CD14-positive monocyte (primary cell): ENCODE data around the gene ZFP1. TPM values are rescaled to one million over a fixed set of nuclear protein-coding genes. Genes with fewer than 3 reads are reported as not detected.
A peak's percentile ranks its signal among the peaks of the same experiment; 100 is the strongest.

Experiments
- DNase-seq, 3 donors: peaks; one replicate each; pipeline ENCODE4 v3.0.0-alpha.2; 2011 to 2022
- H2AFZ ChIP-seq: 2 replicates; pipeline ENCODE4 v1.6.0; 2012; ENCODE audit warnings: mild to moderate bottlenecking, low read depth, low read length, inconsistent platforms; ENCODE audit not compliant: insufficient read depth, poor library complexity, severe bottlenecking
- H3K27ac ChIP-seq, 2 donors: 1 replicate in 1 of 2; 2 replicates in 1 of 2; pipeline ENCODE4 v1.5.1; 2012 to 2013; ENCODE audit warnings: low read length in 2 of 2, control low read depth in 1 of 2, inconsistent platforms in 1 of 2, low read depth in 1 of 2, mild to moderate bottlenecking in 1 of 2
- H3K27me3 ChIP-seq, 2 donors: one replicate each; pipeline versions ENCODE4 v1.6.0 to v1.6.1; 2011 to 2013; ENCODE audit warnings: low read length in 2 of 2; ENCODE audit not compliant: control insufficient read depth in 2 of 2, insufficient read depth in 2 of 2
- H3K36me3 ChIP-seq, 2 donors: replicated peaks in 1 of 2; 1 replicate in 1 of 2; 2 replicates in 1 of 2; pipeline versions ENCODE4 v1.5.1 to v1.6.1; 2012 to 2013; ENCODE audit warnings: low read length in 2 of 2, control low read depth in 1 of 2, inconsistent platforms in 1 of 2, mild to moderate bottlenecking in 1 of 2; ENCODE audit not compliant: insufficient read depth in 2 of 2, control insufficient read depth in 1 of 2
- H3K4me1 ChIP-seq, 2 donors: 1 replicate in 1 of 2; 2 replicates in 1 of 2; pipeline versions ENCODE4 v1.5.1 to v1.6.1; 2012 to 2013; ENCODE audit warnings: low read length in 2 of 2, control low read depth in 1 of 2, inconsistent platforms in 1 of 2, mild to moderate bottlenecking in 1 of 2, moderate library complexity in 1 of 2; ENCODE audit not compliant: insufficient read depth in 2 of 2, control insufficient read depth in 1 of 2
- H3K4me2 ChIP-seq: replicated peaks from 2 replicates; pipeline ENCODE3; 2012; ENCODE audit warnings: low read length, moderate library complexity, mild to moderate bottlenecking; ENCODE audit not compliant: poor library complexity, severe bottlenecking; ENCODE audit errors: extremely low read depth
- H3K4me3 ChIP-seq, 3 experiments: fragments of 200-600 bp in 1 of 3; sonication (generic) in 1 of 3; replicated peaks in 1 of 3; 1 replicate in 2 of 3; 2 replicates in 1 of 3; pipeline ENCODE4 v1.5.1; 2011 to 2013; ENCODE audit warnings: low read length in 3 of 3, mild to moderate bottlenecking in 3 of 3, control low read depth in 2 of 3, low read depth in 2 of 3, inconsistent platforms in 1 of 3, moderate library complexity in 1 of 3
- H3K79me2 ChIP-seq: 2 replicates; pipeline ENCODE4 v1.6.0; 2012; ENCODE audit warnings: mild to moderate bottlenecking, control low read depth, inconsistent platforms, low read length, moderate library complexity; ENCODE audit not compliant: insufficient read depth
- H3K9ac ChIP-seq: 2 replicates; pipeline ENCODE4 v1.6.0; 2017; ENCODE audit warnings: low read length, mild to moderate bottlenecking; ENCODE audit not compliant: insufficient read depth, poor library complexity, severe bottlenecking
- H3K9me3 ChIP-seq, 2 donors: replicated peaks in 1 of 2; 1 replicate in 1 of 2; 2 replicates in 1 of 2; pipeline versions ENCODE4 v1.5.1 to v1.6.1; 2012 to 2013; ENCODE audit warnings: low read length in 2 of 2, control low read depth in 1 of 2; ENCODE audit not compliant: control insufficient read depth in 1 of 2, insufficient read depth in 1 of 2
- H4K20me1 ChIP-seq: 2 replicates; pipeline ENCODE4 v1.6.0; 2012; ENCODE audit warnings: mild to moderate bottlenecking, low read length, control low read depth, moderate library complexity; ENCODE audit not compliant: insufficient read depth
- H3K27ac Mint-ChIP-seq, 7 donors: one replicate each; pipeline ENCODE4 v1.8.0; 2020; ENCODE audit warnings: mild to moderate bottlenecking in 7 of 7, mixed read lengths in 7 of 7, moderate library complexity in 6 of 7, inconsistent platforms in 2 of 7
- H3K27me3 Mint-ChIP-seq, 3 donors: one replicate each; pipeline ENCODE4 v1.8.0; 2021 to 2022; ENCODE audit warnings: low read depth in 3 of 3, mild to moderate bottlenecking in 3 of 3, mixed read lengths in 3 of 3, moderate library complexity in 3 of 3, inconsistent platforms in 1 of 3
- H3K36me3 Mint-ChIP-seq, 2 donors: one replicate each; pipeline ENCODE4 v1.8.0; 2020; ENCODE audit warnings: mixed read lengths in 2 of 2, inconsistent platforms in 1 of 2, mild to moderate bottlenecking in 1 of 2
- H3K4me1 Mint-ChIP-seq: one replicate; pipeline ENCODE4 v1.8.0; 2020; ENCODE audit warnings: mild to moderate bottlenecking, mixed read lengths
- H3K4me3 Mint-ChIP-seq, 2 donors: one replicate each; pipeline ENCODE4 v1.8.0; 2020; ENCODE audit warnings: mild to moderate bottlenecking in 2 of 2, mixed read lengths in 2 of 2, moderate library complexity in 1 of 2
- H3K9me3 Mint-ChIP-seq, 7 donors: one replicate each; pipeline ENCODE4 v1.8.0; 2020 to 2022; ENCODE audit warnings: mixed read lengths in 7 of 7, mild to moderate bottlenecking in 6 of 7, moderate library complexity in 6 of 7, inconsistent platforms in 2 of 7
- WGBS: methylation state at CpG from one replicate; pipeline ENCODE4 v1.1.5; 2013; ENCODE audit warnings: missing lambda C conversion rate; ENCODE audit not compliant: insufficient coverage; 5-methylcytosine and 5-hydroxymethylcytosine counted together
- intact Hi-C, 2 donors: fragments of 100-400 bp; cut with micrococcal nuclease; formaldehyde crosslinking; loops; one replicate each; pipeline versions ENCODE4 v1.15.0 to v1.15.1; 2023
- polyA plus RNA-seq, 3 donors: library from polyadenylated mRNA; depleted of rRNA in 1 of 3; unstranded in 2 of 3; stranded (reverse) in 1 of 3; fragments of 300-500 nt in 2 of 3; fragments of >200 nt in 1 of 3; fragmentation: Illumina TruSeq in 2 of 3; gene quantifications; 1 replicate in 2 of 3; 2 replicates in 1 of 3; pipeline ENCODE4 v1.2.3, GENCODE V29; 2012 to 2021
- TF ChIP-seq, protein P1 (sequence below): fragments of 200-600 bp; IDR thresholded peaks from one replicate; pipeline ENCODE4 v1.8.0; 2022; ENCODE audit warnings: antibody characterized with exemption, mild to moderate bottlenecking

ZFP1 gene
- polyA plus RNA-seq, 3 donors: 1.8 to 4.0 (median 3.4) TPM

DNA sequence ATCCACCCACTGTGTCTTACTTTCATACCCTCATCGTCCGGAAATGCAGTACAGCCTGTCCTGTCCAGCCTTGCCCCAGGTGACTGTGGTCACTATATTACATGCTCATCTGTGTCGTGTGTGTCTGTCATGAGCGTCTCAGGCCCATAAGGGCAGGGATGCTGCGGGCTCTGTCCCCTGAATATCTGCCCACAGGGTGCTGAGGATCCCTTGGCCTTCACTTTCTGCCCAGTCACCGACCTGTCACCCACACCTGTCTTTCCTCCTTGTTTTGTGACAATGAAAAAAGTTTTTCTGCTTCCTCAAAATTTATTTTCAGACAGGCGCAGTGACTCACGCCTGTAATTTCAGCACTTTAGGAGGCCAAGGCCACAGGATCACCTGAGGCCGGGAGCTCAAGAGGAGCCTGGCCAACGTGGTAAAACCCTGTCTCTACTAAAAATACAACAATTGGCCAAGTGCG lies 69.1 kb downstream of the ZFP1 start:
- no peak overlapping the region for H3K27ac Mint-ChIP-seq
- Histone ChIP-seq H3K4me3 (no peak overlapping the region), H3K27me3 (peaks cover 0 to 15% of the 10 kb centered on the region in 2 donors), H3K36me3 (no peaks in the 10 kb centered on the region), H3K9ac (no peak overlapping the region), H2AFZ (no peak overlapping the region), H3K79me2 (no peaks in the 10 kb centered on the region), H4K20me1 (no peaks in the 10 kb centered on the region), H3K4me2 (no peak overlapping the region), H3K4me1 (no peaks in the 10 kb centered on the region), H3K27ac (no peak overlapping the region), H3K9me3 (no peaks in the 10 kb centered on the region)
- H3K4me3 Mint-ChIP-seq: no peak overlapping the region
- H3K9me3 Mint-ChIP-seq: peaks cover 0 to 5% (median 0%) of the 10 kb centered on the region in 7 donors
- H3K4me1 Mint-ChIP-seq: peaks cover 8% of the 10 kb centered on the region
- TF ChIP-seq, protein P1, sequence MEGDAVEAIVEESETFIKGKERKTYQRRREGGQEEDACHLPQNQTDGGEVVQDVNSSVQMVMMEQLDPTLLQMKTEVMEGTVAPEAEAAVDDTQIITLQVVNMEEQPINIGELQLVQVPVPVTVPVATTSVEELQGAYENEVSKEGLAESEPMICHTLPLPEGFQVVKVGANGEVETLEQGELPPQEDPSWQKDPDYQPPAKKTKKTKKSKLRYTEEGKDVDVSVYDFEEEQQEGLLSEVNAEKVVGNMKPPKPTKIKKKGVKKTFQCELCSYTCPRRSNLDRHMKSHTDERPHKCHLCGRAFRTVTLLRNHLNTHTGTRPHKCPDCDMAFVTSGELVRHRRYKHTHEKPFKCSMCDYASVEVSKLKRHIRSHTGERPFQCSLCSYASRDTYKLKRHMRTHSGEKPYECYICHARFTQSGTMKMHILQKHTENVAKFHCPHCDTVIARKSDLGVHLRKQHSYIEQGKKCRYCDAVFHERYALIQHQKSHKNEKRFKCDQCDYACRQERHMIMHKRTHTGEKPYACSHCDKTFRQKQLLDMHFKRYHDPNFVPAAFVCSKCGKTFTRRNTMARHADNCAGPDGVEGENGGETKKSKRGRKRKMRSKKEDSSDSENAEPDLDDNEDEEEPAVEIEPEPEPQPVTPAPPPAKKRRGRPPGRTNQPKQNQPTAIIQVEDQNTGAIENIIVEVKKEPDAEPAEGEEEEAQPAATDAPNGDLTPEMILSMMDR: no peak
- intact Hi-C loops: no loop called here
- 91% methylated on average over 11 of the region's 11 CpGs for WGBS
- no peaks in the 10 kb centered on the region for H3K36me3 Mint-ChIP-seq
- DNase-seq: no peak
- peaks cover 33 to 58% (median 35%) of the 10 kb centered on the region in 3 donors for H3K27me3 Mint-ChIP-seq

DNA sequence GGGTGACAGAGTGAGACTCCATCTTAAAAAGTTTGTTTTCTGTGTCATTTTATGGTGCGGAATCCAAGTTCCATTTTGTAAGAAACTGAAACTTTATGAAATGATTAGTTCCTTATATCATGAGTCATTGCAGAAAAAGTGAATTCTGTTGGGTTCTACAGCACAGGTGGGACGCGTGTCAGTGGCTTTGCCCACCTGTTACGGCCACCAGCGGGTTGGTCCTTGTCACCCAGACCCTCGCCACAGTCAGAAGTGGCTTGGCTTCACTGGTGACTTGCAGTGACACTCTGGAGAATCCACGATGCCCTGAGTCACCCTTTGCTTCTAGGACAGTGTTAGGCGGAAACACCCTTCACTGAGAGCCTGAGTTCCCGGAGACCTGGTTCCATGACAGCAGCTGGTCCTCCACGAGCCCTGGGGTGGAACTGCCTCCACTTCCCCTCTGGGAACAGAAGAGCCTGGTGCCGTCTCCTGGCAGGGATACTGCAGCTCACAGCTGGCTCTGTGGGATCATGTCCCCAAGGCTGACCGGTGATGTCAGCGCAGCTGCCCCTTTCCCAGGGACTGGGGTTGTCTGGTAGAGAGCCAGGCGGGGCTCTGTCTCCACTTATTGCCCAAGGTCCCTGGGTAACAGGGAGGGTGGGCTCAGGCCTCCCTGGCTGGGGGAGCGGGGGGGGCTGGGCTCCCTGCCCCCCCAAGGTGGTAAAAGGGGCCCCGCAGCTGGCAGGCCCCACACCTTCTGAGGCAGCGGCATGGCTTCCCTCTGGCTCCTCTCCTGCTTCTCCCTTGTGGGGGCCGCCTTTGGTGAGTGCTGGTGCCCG lies 70.1 kb downstream of the ZFP1 start, which contains the start of gene CTRB1:
TSS of gene CTRB1 (plus strand) at position 733 of the 821 bp plus-strand sequence. CDS start at position 753, 20 bp downstream.
- Histone ChIP-seq H4K20me1 (no peaks in the 10 kb centered on the region), H3K36me3 (no peaks in the 10 kb centered on the region), H3K79me2 (no peaks in the 10 kb centered on the region), H3K9ac (no peak within 1 kb of the TSS), H2AFZ (peak within 1 kb of the TSS; percentile 21), H3K4me3 (no peak within 1 kb of the TSS), H3K4me2 (peak within 1 kb of the TSS; percentile 14), H3K9me3 (no peaks in the 10 kb centered on the region), H3K4me1 (no peaks in the 10 kb centered on the region), H3K27me3 (peaks cover 0 to 15% of the 10 kb centered on the region in 2 donors), H3K27ac (no peak within 1 kb of the TSS)
- no peak for DNase-seq
- WGBS: 88% methylated on average over 13 of the region's 19 CpGs
- intact Hi-C loops: no loop called here
- Mint-ChIP-seq H3K36me3 (no peaks in the 10 kb centered on the region), H3K27ac (no peak within 1 kb of the TSS), H3K4me3 (peak within 1 kb of the TSS; percentile 58 to 79), H3K27me3 (peaks cover 26 to 54% (median 34%) of the 10 kb centered on the region in 3 donors), H3K9me3 (peaks cover 0 to 5% (median 0%) of the 10 kb centered on the region in 7 donors), H3K4me1 (peaks cover 8% of the 10 kb centered on the region)
- TF ChIP-seq, protein P1: no peak
